Prostate gland (tissue), 2 donors: ENCODE data around the gene PRDM16.

Source experiments
- POLR2A ChIP-seq: fragments of 450-650 bp; IDR thresholded peaks from one replicate; pipeline ENCODE4 v1.6.1; 2016; ENCODE audit warnings: antibody characterized with exemption, mild to moderate bottlenecking
- TF ChIP-seq, protein P1 (sequence below), 4 experiments: fragments of 200-600 bp in 2 of 4; fragments of 450-650 bp in 2 of 4; sonication (generic) in 2 of 4; IDR thresholded peaks; 1 replicate in 3 of 4; 2 replicates in 1 of 4; pipeline ENCODE4 v1.5.1; 2016 to 2019; ENCODE audit warnings: antibody characterized with exemption in 4 of 4, mild to moderate bottlenecking in 2 of 4, moderate library complexity in 2 of 4

DNA sequence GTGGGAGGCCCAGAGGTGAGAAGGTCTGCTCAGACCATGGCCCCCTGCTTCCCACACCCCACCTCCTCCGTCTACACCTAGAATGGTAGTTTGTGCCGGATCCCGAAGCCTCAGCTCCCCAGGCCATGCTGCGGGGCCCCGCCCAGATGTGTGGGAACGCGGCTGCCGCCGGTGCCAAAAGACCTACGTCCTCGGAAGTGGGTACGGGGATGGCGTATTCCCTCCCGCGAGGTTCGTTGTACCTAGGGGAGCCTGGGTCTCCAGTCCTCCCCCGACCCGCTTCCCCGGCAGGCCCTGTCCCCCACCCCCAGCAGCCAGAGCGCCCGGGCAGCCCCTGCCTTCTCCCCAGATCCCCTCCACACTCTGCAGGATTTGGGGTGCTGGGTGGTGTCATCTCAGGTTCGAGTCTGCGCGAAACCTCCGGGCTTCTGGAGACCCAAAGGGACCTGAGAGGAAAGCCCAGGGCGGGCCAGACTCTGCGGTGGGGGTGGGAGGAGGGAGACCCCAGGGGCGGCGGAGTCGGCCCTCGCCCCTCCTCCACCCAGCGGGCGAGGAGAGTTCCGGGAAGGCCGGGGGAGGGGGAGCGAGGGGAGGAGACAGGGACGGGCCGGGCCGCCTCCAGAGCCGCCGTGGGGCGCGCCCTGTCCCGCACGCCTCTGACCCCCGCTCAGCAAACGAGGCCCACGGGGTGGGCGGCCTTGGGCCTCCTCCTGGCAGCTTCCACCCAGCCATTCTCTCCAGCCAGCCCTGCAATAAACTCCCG, 6.2 kb upstream of the PRDM16 start:
- TF ChIP-seq, protein P1, sequence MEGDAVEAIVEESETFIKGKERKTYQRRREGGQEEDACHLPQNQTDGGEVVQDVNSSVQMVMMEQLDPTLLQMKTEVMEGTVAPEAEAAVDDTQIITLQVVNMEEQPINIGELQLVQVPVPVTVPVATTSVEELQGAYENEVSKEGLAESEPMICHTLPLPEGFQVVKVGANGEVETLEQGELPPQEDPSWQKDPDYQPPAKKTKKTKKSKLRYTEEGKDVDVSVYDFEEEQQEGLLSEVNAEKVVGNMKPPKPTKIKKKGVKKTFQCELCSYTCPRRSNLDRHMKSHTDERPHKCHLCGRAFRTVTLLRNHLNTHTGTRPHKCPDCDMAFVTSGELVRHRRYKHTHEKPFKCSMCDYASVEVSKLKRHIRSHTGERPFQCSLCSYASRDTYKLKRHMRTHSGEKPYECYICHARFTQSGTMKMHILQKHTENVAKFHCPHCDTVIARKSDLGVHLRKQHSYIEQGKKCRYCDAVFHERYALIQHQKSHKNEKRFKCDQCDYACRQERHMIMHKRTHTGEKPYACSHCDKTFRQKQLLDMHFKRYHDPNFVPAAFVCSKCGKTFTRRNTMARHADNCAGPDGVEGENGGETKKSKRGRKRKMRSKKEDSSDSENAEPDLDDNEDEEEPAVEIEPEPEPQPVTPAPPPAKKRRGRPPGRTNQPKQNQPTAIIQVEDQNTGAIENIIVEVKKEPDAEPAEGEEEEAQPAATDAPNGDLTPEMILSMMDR (IDR thresholded peaks at IDR 0.05), result no peak
- TF ChIP-seq POLR2A, result no peak
